Upper lobe of left lung (tissue), 6 donors: ENCODE results near the gene CDRT4. TPM values are rescaled to one million over a fixed set of nuclear protein-coding genes. Genes with fewer than 3 reads are reported as not detected.
A peak's percentile ranks its signal among the peaks of the same experiment; 100 is the strongest.

Source experiments
- ATAC-seq, 2 donors: fragments of 200-7000 bp; cut with Tn5 transposase; one replicate each; pipeline ENCODE4 v1.9.1; 2022; ENCODE audit warnings: mild to moderate bottlenecking in 2 of 2, moderate library complexity in 2 of 2; ENCODE audit not compliant: low FRiP score in 2 of 2
- DNase-seq, 2 donors: peaks; one replicate each; pipeline ENCODE4 v3.0.0-alpha.2; 2019 to 2020
- H3K27ac ChIP-seq, 4 donors: fragments of 200-600 bp; sonication (generic); one replicate each; pipeline ENCODE4 v1.5.1; 2016 to 2019
- H3K27me3 ChIP-seq, 4 donors: fragments of 200-600 bp; sonication (generic); one replicate each; pipeline ENCODE4 v1.5.1; 2017 to 2019
- H3K36me3 ChIP-seq, 4 donors: fragments of 200-600 bp; sonication (generic); one replicate each; pipeline ENCODE4 v1.5.1; 2016 to 2019
- H3K4me1 ChIP-seq, 4 donors: fragments of 200-600 bp; sonication (generic); one replicate each; pipeline ENCODE4 v1.5.1; 2018 to 2019
- H3K4me3 ChIP-seq, 4 donors: fragments of 200-600 bp; sonication (generic); one replicate each; pipeline ENCODE4 v1.5.1; 2017 to 2019; ENCODE audit warnings: mild to moderate bottlenecking in 2 of 4, moderate library complexity in 1 of 4
- H3K9me3 ChIP-seq, 4 donors: fragments of 200-600 bp; sonication (generic); one replicate each; pipeline ENCODE4 v1.5.1; 2018 to 2019
- CTCF ChIP-seq, 6 experiments: fragments of 450-650 bp in 4 of 6; fragments of 200-600 bp in 2 of 6; sonication (generic) in 2 of 6; IDR thresholded peaks; one replicate each; pipeline ENCODE4 v1.5.1; 2016 to 2019; ENCODE audit warnings: antibody characterized with exemption in 6 of 6
- EP300 ChIP-seq, 4 donors: sonication (generic); formaldehyde crosslinking; IDR thresholded peaks; one replicate each; pipeline ENCODE4 v1.5.1; 2017; ENCODE audit warnings: antibody characterized with exemption in 4 of 4, control low read depth in 2 of 4
- POLR2A ChIP-seq, 4 donors: fragments of 450-650 bp; IDR thresholded peaks; one replicate each; pipeline ENCODE4 v1.5.1; 2016 to 2017; ENCODE audit warnings: antibody characterized with exemption in 4 of 4, mild to moderate bottlenecking in 2 of 4
- POLR2AphosphoS5 ChIP-seq, 2 donors: sonication (generic); formaldehyde crosslinking; IDR thresholded peaks; one replicate each; pipeline ENCODE4 v1.5.1; 2017; ENCODE audit warnings: antibody characterized with exemption in 2 of 2
- WGBS, 2 donors: methylation state at CpG; one replicate each; pipeline ENCODE4 v1.1.5; 2017 to 2018; 5-methylcytosine and 5-hydroxymethylcytosine counted together
- total RNA-seq, 6 donors: library from RNA; depleted of rRNA in 4 of 6; stranded (reverse); fragments of >200 nt in 4 of 6; gene quantifications; one replicate each; pipeline versions ENCODE4 v1.1.0 to v1.2.1, GENCODE V29; 2016 to 2021
- donor health status: DM: no; HTN: no; CAD: no; lungs with moderate emphysema.
- donor health status: DM: no; HTN: yes; CAD: no; lungs with severe emphysema.

Gene CDRT4
- total RNA-seq, 6 donors from 2014 or later = 4.7 to 38.8 (median 5.8) TPM; not detected in 1

DNA sequence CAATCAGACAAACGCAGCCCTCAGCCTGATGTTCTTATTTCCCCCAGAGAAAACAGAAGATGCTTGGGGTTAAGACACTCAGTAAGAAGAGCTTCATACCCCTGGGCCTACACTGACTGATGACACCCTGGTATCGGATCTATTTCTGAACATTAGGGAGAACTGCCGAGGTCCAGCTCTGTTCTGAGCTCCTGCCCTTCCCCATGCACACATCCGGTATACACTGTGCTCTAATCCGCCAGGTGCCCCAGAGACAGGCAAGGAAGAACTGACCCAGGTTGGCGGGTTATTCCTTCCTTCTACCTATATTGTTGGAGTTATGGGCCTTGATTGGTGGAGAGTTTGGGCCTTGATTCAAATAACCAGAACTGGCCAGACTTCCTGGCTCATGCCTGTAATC, 68.0 kb downstream of the CDRT4 start:
- peak in 1 of 2 donors; percentile 58 for ATAC-seq
- TF ChIP-seq EP300 (IDR thresholded peaks at IDR 0.05) (no peak), CTCF (IDR thresholded peaks at IDR 0.05) (no peak), POLR2A (IDR thresholded peaks at IDR 0.05) (no peak)
- 95 to 100% methylated on average over 5 to 6 of the region's 6 CpGs for WGBS, 2 donors

GRCh38 chr17:15398736-15399331, 68.6 kb downstream of the CDRT4 start:
- DNase-seq (no peak), ATAC-seq (peak; percentile 27 to 49)
- Histone ChIP-seq H3K36me3 (no peaks in the 10 kb centered on the region), H3K9me3 (no peaks in the 10 kb centered on the region), H3K4me3 (no peak overlapping the region), H3K27ac (peak overlapping the region in 1 of 4 donors; percentile 50), H3K4me1 (peaks cover 0 to 13% (median 6%) of the 10 kb centered on the region in 4 donors), H3K27me3 (no peaks in the 10 kb centered on the region)
- 55 to 68% methylated on average over 5 of the region's 5 CpGs for WGBS, 2 donors
- TF ChIP-seq CTCF (IDR thresholded peaks at IDR 0.05) (no peak), POLR2AphosphoS5 (IDR thresholded peaks at IDR 0.05) (no peak), POLR2A (IDR thresholded peaks at IDR 0.05) (no peak), EP300 (IDR thresholded peaks at IDR 0.05) (no peak)

More for the DNA sequence above, 68.0 kb downstream of the CDRT4 start:
- H3K4me1 ChIP-seq = peaks cover 4 to 13% (median 6%) of the 10 kb centered on the region in 4 donors
- H3K36me3 ChIP-seq = no peaks in the 10 kb centered on the region
- H3K9me3 ChIP-seq = no peaks in the 10 kb centered on the region
- no peaks in the 10 kb centered on the region for H3K27me3 ChIP-seq
- peak overlapping the region in 2 of 4 donors; percentile 8 to 50 for H3K27ac ChIP-seq
- no peak for DNase-seq
- no peak overlapping the region for H3K4me3 ChIP-seq

DNA sequence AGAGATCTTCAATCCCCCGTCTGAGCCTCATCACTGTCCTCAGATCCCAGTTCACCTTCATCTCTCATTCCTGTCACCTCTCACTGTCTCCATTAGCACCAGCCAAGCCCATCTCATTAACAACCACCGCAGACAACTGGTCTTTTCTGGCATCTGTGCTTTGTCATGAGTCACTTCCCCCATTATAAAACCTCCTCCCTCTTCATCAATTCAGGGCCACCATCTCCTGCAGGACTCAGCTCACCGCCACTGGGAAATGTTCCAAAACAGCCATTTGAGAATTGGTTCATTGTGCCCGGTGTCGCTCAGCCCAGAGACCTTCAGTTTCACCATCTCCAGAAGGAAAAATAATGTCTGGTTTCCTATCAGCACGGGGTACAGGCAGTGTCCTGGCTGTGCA, 69.1 kb downstream of the CDRT4 start:
- Histone ChIP-seq H3K4me3 (no peak overlapping the region), H3K4me1 (peaks cover 0 to 13% (median 6%) of the 10 kb centered on the region in 4 donors), H3K36me3 (no peaks in the 10 kb centered on the region), H3K27me3 (no peaks in the 10 kb centered on the region), H3K27ac (no peak overlapping the region), H3K9me3 (no peaks in the 10 kb centered on the region)
- 36 to 63% methylated on average over 6 of the region's 6 CpGs for WGBS, 2 donors
- no peak for TF ChIP-seq EP300 (IDR thresholded peaks at IDR 0.05)
- no peak for TF ChIP-seq CTCF (IDR thresholded peaks at IDR 0.05)
- no peak for TF ChIP-seq POLR2A (IDR thresholded peaks at IDR 0.05)
- no peak for TF ChIP-seq POLR2AphosphoS5 (IDR thresholded peaks at IDR 0.05)
- peak in 1 of 2 donors; percentile 60 for ATAC-seq
- no peak for DNase-seq

DNA sequence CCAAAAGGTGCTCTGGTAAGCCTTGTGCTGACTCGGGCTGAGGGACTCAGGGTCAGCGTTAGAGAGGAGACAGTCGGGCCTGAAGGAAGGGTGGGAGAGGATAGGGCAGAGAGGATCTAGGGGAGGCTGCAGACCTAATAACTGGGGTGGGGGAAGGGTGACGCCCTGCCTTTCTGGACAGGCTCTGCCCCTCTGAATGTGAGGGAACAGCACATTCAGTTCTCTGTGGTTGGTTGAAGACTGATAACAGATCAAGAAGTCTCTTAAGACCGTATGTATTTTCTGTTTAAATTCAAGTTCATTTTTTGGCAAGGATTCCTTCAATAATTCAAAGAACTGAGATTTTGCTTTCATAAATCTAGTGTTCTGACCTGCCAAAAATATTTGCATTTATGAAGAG, 69.8 kb downstream of the CDRT4 start:
- Histone ChIP-seq H3K9me3 (no peaks in the 10 kb centered on the region), H3K27me3 (no peaks in the 10 kb centered on the region), H3K27ac (no peak overlapping the region), H3K36me3 (no peaks in the 10 kb centered on the region), H3K4me1 (peaks cover 0 to 17% (median 6%) of the 10 kb centered on the region in 4 donors), H3K4me3 (no peak overlapping the region)
- no peak for DNase-seq
- 64 to 79% methylated on average over 5 of the region's 5 CpGs for WGBS, 2 donors
- ATAC-seq = no peak
- TF ChIP-seq CTCF (IDR thresholded peaks at IDR 0.05) (no peak), EP300 (IDR thresholded peaks at IDR 0.05) (peak in 1 of 4 donors; percentile 28), POLR2AphosphoS5 (IDR thresholded peaks at IDR 0.05) (no peak)

DNA sequence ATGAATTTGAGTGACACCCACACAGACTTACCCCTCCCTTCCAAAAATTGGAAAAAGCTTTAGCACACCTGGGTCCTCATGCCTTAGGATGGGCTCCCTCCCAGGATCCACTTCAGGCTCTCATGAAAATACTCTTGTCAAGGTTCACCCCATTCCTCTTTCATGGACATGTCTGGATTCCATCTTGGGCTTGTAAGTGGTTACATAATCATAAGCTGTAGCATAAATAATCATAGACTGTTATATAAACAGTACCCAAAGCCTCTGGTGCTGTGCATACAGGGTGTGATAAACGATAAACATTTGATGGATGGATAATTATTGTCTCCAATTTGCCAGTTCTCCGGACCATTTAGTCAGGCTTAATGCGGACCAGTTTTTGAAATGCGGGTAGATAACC, 72.3 kb downstream of the CDRT4 start:
- no peaks in the 10 kb centered on the region for H3K36me3 ChIP-seq
- H3K27ac ChIP-seq = no peak overlapping the region
- no peak for ATAC-seq
- TF ChIP-seq CTCF (IDR thresholded peaks at IDR 0.05) (no peak), EP300 (IDR thresholded peaks at IDR 0.05) (no peak), POLR2AphosphoS5 (IDR thresholded peaks at IDR 0.05) (no peak), POLR2A (IDR thresholded peaks at IDR 0.05) (no peak)
- no peak for DNase-seq
- H3K27me3 ChIP-seq = no peaks in the 10 kb centered on the region
- no peaks in the 10 kb centered on the region for H3K9me3 ChIP-seq
- H3K4me1 ChIP-seq = peaks cover 0 to 18% (median 6%) of the 10 kb centered on the region in 4 donors
- no peak overlapping the region for H3K4me3 ChIP-seq
- WGBS, 2 donors = 58 to 63% methylated on average over 4 of the region's 4 CpGs
